A549 treated with Mapracorat at 1 μM for 4 hours (cell line): ENCODE data around the gene HNRNPA0. TPM values are rescaled to one million over a fixed set of nuclear protein-coding genes. Genes with fewer than 3 reads are reported as not detected.

Source experiments
- total RNA-seq: library from RNA; stranded (reverse); fragments of 200-300 nt; extraction: Qiagen RNA extraction; gene quantifications from 5 replicates; pipeline ENCODE4 v1.2.3, GENCODE V29; 2022

Gene HNRNPA0
- total RNA-seq: 42.4 to 53.0 TPM (median 51.3 TPM) in 5 replicates

DNA sequence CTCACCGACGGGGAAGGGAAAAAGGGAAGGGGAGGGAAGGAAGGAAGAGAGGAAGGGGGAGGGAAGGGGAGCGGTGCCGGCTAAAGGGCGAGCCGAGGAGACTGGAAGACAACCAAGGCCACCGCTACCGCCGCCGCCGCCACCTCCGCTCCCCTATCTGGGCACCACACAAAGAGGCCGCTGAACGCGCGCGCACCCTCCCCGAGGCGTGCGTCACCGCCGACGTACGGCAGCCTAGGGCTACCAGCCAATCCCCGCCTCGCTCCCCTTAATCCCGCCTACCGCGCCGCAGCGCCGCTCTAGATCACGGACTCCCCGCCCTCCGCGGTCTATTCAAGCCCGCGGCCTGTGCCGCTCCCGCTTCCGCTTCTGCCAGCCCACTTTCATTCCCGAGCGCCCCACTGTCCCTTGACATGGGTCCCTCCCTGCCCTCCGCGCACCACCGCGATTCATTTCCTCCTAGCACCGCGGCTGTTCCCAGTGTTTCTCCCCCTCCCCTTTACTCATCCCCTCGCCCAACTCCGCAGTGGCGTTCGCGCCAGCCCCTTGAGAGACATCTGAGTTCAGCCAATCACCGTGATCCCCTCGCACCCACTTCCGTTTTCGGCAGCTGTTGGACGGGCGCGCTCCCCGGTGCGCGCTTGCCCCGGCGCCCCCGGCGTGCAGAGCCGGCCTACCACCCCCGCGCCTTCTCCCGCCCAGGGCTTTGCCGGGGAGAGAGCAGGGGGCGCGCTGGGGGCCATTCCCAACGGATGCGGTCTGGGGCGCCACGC, at the start of gene HNRNPA0:
Gene HNRNPA0 (minus strand): TSS at position 176 of the 773 bp plus-strand sequence. CDS start 297 bp downstream, outside the sequence.

DNA sequence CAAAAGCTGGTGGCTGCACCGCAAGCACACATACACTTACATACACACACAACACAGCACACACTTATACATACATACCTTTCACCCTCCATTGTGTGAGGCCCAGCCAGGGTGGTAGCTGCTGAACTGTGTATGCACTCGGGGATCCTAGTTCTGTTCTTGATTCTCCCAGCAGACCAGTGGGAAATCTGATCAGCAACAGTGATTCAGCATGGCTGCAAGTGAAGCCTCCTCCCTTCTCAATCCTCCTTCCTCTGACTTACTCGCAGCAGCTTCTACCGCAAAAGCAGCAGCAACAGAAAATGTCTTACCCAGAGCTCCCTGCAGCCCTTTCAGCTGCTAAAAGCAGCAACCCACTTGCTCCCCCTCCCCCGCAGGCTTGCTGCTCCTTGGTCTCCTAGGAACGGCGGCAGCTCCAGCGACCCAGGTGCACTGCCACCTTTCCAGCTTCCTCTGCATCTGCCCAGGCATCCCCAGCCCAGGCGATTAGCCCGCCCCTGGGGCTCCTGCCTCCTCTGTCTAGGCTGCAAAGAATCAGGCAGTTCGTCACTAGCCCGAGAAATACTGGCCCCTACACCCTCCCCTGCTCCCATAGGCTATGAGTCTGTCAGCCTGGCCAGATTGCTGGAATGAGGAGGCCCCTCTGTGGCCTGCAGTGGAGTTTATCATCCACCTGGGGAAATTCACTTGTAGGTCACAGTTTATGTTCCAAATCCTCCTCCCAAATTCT, 18.4 kb downstream of the HNRNPA0 start, which contains the start of gene KLHL3:
Gene KLHL3 (minus strand): TSS at position 535 of the 730 bp plus-strand sequence. CDS start 443 bp downstream, at position 92.

Other genes starting within 250 kb of the HNRNPA0 start
- gene KLHL3, start 18.3 kb downstream of the HNRNPA0 start, total RNA-seq: 0.09 to 0.28 TPM (median 0.19 TPM) in 5 replicates
- not detected in 5 replicates for gene MYOT, start 113.5 kb upstream of the HNRNPA0 start, total RNA-seq
- 0.07 TPM in 1 of 5 replicates, not detected in the others for gene PKD2L2, start 135.1 kb upstream of the HNRNPA0 start, total RNA-seq